ENCODE data around the gene PRR3. TPM values are rescaled to one million over a fixed set of nuclear protein-coding genes. Genes with fewer than 3 reads are reported as not detected.

PRR3 gene
- total RNA-seq, 1 donor = 11.0 TPM

DNA sequence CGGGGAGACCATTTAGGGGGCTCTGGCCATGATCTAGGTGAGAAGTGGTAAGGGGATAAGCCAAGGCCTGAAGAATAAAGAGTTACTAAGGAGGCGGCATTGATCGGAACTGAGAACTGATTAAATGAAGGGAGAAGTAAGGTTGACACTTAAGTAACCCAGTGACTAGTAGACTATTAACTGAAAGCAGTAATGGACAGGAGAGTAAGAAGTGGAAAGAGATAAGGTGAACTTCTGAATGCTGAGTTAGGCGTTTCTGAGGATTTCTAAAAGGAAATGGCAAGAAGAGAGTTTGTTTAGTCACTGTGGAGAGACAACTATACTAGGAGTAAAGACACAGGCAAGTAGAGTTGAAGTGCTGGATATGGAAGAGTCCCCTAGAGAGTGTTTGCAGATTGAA is 16.0 kb downstream of the PRR3 start:
- TF ChIP-seq, protein P1, sequence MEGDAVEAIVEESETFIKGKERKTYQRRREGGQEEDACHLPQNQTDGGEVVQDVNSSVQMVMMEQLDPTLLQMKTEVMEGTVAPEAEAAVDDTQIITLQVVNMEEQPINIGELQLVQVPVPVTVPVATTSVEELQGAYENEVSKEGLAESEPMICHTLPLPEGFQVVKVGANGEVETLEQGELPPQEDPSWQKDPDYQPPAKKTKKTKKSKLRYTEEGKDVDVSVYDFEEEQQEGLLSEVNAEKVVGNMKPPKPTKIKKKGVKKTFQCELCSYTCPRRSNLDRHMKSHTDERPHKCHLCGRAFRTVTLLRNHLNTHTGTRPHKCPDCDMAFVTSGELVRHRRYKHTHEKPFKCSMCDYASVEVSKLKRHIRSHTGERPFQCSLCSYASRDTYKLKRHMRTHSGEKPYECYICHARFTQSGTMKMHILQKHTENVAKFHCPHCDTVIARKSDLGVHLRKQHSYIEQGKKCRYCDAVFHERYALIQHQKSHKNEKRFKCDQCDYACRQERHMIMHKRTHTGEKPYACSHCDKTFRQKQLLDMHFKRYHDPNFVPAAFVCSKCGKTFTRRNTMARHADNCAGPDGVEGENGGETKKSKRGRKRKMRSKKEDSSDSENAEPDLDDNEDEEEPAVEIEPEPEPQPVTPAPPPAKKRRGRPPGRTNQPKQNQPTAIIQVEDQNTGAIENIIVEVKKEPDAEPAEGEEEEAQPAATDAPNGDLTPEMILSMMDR (IDR thresholded peaks at IDR 0.05; ENCODE audit: insufficient read depth, low read length) = no peak
- DNase-seq (ENCODE audit: low read depth) = no peak
- peak overlapping the region; percentile 6 for H3K4me3 ChIP-seq (ENCODE audit: low read depth, low read length)

DNA sequence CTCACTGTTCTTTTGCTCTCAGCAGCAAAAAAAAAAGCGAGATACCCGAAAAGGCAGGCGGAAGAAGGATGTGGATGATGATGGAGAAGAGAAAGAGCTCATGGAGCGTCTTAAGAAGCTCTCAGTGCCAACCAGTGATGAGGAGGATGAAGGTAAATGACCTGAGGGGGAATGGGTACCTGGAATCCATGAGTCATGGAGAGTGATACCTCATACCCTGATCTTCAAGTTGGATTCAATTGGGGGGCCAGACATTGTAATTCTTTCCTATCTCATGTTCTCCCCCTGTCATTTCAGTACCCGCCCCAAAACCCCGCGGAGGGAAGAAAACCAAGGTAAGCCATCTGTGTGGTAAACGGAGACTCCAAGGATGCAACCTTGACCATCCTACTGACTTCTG is 21.0 kb downstream of the PRR3 start:
- DNase-seq (ENCODE audit: low read depth) = no peak
- H3K4me3 ChIP-seq (ENCODE audit: low read depth, low read length) = no peak overlapping the region
- TF ChIP-seq, protein P1 (IDR thresholded peaks at IDR 0.05; ENCODE audit: insufficient read depth, low read length) = no peak

DNA sequence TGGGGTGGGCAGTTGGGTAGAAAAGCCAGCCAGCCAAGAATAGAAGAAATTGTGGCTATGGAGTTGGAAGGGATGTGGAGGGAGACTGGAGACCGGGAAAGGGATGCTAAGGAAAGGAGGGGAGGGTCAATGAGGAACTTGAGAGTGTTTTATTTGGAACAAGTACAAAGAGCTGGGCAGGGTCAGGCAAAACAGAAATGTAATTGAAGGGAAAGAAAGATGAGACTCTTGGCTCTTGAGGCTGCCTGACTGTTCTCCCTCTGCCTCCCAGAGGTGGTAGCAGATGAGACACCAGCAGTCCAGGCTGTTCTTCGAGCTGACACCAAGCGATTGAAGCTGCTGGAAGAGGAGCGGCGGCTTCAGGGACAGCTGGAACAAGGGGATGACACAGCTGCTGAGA is 26.8 kb downstream of the PRR3 start:
- H3K4me3 ChIP-seq (ENCODE audit: low read depth, low read length) = no peak overlapping the region
- TF ChIP-seq, protein P1 (IDR thresholded peaks at IDR 0.05; ENCODE audit: insufficient read depth, low read length) = no peak
- DNase-seq (ENCODE audit: low read depth) = no peak

DNA sequence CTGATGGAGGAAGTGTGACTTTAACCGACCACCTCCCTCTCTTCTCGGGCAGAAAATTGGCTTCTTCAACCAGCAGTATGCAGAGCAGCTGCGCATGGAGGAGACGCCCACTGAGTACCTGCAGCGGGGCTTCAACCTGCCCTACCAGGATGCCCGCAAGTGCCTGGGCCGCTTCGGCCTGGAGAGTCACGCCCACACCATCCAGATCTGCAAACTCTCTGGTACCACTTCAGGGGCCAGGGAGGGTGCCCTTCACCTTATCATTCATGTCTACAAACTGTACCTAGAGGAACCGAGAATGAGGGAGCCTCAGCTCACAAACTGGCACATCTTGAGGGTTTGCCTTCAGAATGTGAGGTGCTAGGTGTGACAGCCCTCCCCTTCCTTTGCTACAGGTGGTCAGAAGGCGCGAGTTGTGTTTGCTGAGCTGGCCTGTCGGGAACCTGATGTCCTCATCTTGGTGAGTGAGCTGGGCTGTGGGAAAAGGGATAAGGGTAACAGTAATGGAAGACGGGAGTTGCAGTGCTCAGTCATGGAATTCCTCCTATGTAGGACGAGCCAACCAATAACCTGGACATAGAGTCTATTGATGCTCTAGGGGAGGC is 32.8 kb downstream of the PRR3 start:
- TF ChIP-seq, protein P1 (IDR thresholded peaks at IDR 0.05; ENCODE audit: insufficient read depth, low read length) = no peak
- DNase-seq (ENCODE audit: low read depth) = no peak

DNA sequence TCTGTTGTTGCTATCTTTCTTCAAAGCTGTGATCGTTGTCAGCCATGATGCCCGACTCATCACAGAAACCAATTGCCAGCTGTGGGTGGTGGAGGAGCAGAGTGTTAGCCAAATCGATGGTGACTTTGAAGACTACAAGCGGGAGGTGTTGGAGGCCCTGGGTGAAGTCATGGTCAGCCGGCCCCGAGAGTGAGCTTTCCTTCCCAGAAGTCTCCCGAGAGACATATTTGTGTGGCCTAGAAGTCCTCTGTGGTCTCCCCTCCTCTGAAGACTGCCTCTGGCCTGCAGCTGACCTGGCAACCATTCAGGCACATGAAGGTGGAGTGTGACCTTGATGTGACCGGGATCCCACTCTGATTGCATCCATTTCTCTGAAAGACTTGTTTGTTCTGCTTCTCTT is 33.4 kb downstream of the PRR3 start:
- H3K4me3 ChIP-seq (ENCODE audit: low read depth, low read length) = no peak overlapping the region
- DNase-seq (ENCODE audit: low read depth) = no peak
- TF ChIP-seq, protein P1 (IDR thresholded peaks at IDR 0.05; ENCODE audit: insufficient read depth, low read length) = no peak

More for the DNA sequence above, 32.8 kb downstream of the PRR3 start:
- H3K4me3 ChIP-seq (ENCODE audit: low read depth, low read length) = no peak overlapping the region

DNA sequence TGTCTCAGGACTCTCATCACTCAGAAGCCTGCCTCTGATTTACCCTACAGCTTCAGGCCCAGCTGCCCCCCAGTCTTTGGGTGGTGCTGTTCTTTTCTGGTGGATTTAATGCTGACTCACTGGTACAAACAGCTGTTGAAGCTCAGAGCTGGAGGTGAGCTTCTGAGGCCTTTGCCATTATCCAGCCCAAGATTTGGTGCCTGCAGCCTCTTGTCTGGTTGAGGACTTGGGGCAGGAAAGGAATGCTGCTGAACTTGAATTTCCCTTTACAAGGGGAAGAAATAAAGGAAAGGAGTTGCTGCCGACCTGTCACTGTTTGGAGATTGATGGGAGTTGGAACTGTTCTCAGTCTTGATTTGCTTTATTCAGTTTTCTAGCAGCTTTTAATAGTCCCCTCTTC is 33.9 kb downstream of the PRR3 start:
- no peak overlapping the region for H3K4me3 ChIP-seq (ENCODE audit: low read depth, low read length)
- DNase-seq (ENCODE audit: low read depth) = peak; percentile 79
- TF ChIP-seq, protein P1 (IDR thresholded peaks at IDR 0.05; ENCODE audit: insufficient read depth, low read length) = no peak

DNA sequence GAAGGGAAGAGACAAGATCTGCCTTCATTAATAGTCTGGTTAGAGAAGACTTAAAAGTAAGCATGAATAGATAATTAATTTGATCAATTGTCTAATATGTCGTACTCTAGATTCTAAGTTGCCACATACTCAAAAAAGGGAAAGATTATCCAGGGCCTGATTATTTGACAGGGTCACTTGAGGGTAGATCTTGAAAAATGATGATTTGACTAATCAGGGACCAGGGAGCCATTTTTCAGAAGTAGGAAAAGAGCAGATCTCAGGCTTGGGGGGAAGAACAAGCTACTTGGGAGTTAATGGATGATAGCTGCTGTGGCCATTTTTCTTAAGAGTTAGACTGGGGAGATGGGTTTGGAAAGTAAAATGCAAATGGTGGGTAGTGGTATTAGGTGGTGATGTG is 35.2 kb downstream of the PRR3 start:
- H3K4me3 ChIP-seq (ENCODE audit: low read depth, low read length) = no peak overlapping the region
- TF ChIP-seq, protein P1 (IDR thresholded peaks at IDR 0.05; ENCODE audit: insufficient read depth, low read length) = no peak
- no peak for DNase-seq (ENCODE audit: low read depth)

Data from fibroblast of the aortic adventitia (primary cell).